Ureter (tissue), 1 donor: ENCODE results near the gene PRSS21. TPM values are rescaled to one million over a fixed set of nuclear protein-coding genes. Genes with fewer than 3 reads are reported as not detected.

Experiments
- DNase-seq: peaks from one replicate; pipeline ENCODE4 v3.0.0-alpha.2; 2020; ENCODE audit warnings: low spot score
- total RNA-seq: library from RNA; stranded (reverse); gene quantifications from one replicate; pipeline ENCODE4 v1.2.4, GENCODE V29; 2023
- donor health status: DM: yes; HTN: yes; CAD: no.

Gene PRSS21
- total RNA-seq, 1 donor from 2014 or later = 1.3 TPM

DNA sequence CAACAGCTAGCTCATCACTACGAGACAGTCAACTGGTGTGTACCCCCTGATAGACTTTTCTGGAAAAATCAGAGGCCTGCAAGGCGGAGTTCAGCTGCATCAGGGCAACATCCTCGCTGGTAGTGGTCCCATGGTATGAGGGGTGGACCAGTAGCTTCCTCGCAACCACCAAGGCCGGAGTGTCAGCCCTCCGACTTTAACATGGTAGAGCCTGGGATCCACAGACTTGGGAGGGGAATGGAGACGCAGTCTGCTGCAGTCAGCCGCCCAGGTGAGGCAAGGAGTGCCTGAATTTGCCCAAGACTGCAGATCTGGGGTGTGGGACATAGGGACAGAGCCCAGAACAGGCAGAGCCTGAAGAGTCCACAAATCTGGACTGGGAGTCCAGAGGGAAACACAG lies 26.5 kb downstream of the PRSS21 start:
- no peak for DNase-seq

DNA sequence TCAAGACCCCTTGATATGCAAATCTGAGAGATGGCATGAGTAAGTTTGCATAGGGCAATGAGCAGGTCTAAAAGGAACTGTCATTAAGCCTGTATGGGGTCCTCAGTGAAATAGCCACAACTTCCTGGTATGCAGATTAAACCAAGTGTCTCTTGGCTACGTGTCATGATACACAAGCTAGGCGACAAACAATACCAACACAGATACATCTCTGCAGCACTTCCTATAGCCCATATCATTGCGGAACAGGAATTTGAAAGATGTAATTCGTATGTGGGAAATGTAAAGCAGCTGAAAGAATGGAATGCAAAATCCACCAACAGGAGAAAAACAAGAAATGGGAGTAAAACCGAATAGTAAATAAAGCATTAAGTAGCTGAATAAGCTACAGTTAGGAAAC lies 28.1 kb downstream of the PRSS21 start:
- DNase-seq = no peak

DNA sequence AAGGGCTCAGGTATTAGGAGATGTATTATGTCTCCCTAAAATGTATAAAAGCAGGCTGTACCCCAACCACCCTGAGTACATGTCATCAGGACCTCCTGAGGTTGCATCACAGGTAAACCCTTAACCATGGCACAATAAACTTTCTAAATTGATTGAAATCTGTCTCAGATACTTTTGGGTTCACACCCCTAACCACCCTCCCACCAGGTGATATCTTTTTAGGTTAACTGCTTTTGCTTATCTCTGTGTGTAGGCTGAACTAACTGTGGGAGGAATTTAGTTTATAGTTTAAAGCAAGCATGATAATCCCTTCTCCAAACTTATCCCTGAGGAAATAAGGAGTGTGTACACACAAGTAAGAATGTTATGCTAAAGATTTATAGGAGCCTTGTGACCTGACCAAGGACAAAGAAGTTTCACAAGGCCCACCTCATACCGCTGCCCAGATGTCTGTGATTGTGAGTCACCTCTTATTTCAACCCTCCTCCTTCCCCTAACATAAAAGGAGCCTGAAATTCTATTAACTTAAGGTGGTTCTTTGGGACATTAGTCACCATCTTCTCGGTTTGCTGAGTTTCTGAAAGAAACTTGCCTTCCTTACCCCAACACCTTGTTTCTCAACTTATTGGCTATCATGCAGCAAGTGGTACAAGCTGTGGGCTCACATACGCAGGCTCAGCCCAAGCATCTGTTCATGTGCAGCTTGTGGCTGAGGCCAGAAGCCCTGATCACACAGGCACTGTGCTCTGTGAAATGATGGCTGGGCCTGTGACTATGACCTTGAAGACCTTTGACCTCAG lies 29.7 kb downstream of the PRSS21 start:
- no peak for DNase-seq

DNA sequence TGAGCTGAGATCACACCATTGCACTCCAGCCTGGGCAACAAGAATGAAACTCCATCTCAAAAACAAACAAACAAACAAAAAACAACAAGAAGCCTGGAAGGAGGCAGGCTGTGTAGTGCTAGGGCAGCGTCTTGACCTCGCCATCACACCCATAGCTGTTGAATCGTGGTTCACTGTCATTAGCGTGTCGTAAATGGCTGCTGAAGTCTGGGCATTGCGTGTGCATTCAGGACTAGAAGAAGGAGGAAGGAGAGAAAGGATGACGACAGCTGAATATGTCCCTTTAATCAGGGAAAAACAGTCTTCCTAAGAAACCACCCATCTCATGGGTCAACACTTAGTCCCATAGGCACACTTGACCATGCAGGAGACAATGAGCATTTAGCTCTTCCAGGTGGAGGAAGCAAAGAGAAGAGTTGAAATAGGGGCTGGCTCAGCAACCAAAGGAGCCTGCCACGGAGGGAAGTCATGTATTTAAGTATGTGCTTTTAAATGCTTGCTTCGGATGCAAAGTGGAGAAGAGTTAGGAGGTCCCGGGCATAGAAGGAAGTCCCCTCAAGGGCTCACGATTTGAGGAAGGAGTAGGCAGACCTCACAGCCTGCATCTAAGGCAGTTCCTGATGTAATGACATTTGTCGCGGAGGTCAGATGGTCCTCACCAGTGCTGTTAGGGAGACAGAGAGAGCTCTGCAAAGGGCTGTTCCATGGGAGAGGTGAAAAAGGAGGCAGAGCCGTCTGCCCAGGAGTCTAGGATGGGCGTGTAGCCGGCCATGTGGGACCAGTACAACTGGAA lies 32.1 kb downstream of the PRSS21 start:
- DNase-seq = no peak

DNA sequence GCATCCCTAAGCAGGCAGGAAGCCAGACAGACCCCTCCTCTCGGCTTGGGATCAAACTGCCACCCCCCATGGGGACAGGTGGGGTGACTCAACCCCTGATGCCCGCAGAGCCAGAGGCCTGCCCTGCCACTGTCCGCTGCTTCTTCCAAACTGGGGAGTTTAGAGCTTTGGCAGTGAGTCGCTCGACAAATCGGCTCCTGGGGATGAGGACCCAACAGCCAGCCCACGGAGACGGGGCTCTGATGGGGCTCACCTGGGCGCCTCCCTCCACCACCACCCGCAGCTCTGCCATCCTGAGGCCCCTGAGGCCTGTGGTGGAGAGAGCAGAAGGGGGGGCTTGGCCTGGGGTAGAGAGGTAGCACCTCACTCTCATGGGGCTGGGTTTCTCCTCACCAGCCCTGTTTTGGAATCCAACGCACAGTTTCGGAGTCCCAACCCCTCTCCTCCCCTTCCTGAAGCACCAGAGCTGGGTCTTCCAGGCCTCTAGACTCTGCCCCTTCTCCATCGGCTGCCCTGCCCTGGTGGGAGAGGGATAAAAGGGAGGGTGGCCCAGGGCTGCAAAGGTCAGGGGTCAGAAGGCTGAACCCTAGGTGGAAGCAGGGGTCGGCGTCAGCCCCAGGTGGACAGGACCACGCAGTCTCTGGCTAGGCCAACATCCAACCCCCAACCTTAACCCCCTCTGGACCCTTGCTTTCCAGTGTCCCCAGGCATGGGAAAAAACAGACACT lies 35.1 kb downstream of the PRSS21 start:
- no peak for DNase-seq

DNA sequence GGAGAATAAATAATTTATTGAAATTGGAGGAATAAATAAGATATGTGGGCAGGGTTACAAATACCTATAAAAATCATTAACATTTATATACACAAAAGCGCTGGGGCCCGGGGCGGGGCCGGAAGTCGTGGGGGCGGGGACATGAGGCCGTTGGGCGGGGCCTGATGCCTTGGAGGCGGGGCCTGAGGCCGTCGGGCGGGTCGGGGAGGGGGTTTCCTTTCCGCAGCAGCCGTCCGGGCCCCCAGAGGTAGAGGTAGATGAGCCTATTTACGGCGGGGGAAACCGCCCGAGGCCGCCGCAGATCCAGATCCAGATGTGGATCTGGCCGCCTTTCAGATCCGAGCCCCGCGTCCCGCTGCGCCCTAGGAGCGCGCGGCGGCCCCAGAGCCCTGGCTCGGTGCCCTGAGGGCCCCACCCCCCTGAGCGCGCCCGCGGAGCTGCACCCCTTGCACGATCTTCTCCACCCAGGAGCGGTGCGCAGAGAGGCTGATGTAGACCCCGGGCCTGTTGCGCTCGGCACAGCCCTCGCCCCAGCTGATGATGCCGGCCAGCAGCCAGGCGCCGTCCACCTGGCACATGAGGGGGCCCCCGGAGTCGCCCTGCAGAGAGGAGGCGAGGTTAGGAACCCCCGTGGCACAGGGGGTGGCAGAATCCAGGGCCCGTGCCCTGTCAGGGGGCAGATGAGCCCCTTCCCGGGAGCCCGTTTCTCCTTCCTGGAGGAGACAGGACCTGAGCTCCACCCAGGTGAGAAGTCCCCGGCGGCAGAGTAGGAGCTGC lies 35.9 kb downstream of the PRSS21 start:
- DNase-seq = no peak

DNA sequence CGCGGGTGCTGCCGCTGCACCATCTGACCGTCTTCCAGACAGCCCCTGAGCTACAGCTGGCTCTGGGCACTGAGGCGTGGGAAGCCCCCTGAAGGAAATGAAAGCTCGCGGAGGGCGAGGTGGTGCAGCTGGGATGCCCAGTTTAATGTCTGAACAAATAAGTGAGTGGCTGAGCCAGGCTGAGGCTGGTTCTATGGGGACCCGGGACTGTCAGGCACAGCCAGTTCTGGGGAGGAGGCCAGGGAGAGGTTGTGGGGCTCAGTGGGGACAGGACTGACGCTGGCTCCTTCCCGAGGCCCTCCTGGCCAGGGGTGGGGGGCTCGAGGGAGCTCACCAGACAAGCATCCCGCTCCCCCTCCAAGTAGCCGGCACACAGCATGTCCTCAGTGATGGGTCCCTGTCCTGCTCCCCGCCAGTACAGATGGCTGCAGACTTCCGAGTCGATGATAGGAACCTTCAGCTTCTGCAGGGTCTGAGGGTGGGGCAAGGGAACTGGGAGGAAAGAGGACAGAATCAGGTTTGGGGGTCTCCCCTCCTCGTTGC lies 36.6 kb downstream of the PRSS21 start:
- no peak for DNase-seq

DNA sequence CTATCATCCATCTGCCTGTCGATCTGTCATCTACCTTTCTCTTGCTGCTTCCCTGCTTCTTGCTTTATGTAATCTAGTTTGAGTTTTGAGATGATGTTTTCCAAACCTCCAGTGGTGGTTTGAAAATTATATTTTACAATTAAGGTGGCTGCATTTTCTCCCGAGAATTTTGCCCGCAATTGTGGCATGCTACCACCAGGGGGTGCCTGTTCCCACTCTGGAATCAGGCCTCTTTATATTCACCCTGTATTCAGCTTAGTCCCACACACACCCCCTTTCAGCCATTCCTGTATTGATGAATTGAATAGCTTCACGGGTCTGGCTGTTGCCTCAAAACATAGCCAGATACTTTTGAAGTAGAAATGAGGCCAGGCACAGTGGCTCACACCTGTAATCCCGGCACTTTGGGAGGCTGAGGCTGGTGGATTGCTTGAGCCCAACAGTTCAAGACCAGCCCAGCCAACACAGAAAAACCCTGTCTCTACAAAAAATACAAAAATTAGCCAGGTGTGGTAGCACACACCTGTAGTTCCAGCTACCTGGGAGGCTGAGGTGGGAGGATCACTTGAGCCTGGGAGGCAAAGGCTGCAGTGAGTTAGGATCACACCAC lies 37.8 kb downstream of the PRSS21 start:
- no peak for DNase-seq

DNA sequence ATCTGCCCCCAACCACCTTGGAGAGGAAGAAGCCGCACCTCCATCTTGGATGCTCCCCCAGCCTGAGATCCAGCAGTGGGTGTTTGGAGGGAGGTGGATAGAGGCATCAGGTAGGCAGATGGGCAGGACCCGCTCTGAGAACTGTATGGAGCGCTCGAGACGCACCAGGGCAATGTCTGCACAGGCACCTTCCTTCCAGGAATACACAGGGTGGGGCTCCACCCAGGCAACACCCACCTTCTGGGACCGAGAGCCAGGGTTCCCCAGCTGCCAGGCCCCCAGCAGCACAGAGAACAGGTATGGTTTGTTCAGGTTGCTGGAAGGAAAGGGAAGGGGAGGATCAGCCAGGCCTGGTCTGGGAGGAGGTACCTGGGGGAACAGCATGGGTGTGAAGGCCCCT lies 38.5 kb downstream of the PRSS21 start:
- no peak for DNase-seq

DNA sequence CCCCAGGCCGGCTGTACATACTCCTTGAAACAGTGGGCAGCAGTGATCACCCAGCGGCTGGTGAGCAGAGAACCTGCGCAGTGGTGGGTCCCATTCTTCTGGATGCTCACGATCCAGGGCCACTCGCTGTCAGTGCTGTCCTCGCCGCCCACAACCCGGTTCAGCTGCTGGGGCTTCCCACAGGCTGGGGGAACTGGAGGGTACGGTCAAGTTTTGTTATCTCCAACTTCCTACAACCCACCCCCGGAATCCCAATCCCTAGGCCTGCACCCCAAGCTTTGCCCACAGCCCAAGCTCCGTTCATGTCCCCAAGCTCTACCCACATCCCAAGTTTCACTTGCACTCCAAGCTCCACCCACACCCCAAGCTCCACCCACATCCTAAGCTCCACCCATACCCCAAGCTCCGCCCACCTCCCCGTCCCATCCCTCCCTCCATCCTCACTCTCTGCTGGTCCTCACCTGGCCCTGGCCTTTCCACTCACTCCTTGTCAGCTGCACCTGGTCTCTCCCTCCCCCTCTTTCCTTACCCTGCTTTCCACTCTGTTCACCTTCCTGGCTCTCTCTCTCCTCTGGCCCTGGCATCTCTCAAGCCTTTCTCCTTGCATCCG lies 39.1 kb downstream of the PRSS21 start:
- DNase-seq = no peak

DNA sequence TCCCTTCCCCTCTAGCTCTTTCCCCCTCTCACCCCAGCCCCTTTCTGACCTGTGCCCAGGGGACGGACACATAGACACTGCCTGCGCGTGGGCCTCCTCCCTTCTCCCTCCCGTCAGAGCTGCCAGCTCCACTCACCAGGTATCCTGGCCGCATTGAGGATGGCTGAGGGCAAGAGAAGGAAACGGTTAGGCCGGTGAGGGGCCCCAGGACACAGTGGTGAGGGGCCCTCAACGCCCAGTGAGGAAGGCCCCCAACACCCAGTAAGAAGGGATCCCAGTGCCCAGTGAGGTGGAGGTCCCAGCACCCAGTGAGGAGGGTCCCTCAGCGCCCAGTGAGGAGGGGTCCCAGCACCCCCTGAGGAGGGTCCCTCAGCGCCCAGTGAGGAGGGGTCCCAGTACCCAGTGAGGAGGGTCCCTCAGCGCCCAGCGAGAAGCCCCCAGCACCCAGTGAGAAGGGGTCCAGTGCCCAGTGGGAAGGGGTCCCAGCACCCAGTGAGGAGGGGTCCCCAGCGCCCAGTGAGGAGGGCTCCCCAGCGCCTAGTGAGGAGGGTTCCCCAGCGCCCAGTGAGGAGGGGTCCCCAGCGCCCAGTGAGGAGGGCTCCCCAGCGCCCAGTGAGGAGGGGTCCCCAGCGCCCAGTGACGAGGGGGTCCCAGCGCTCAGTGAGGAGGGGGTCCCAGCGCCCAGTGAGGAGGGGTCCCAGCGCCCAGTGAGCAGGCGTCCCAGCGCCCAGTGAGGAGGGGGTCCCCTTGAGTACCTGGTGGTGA lies 39.8 kb downstream of the PRSS21 start:
- no peak for DNase-seq

DNA sequence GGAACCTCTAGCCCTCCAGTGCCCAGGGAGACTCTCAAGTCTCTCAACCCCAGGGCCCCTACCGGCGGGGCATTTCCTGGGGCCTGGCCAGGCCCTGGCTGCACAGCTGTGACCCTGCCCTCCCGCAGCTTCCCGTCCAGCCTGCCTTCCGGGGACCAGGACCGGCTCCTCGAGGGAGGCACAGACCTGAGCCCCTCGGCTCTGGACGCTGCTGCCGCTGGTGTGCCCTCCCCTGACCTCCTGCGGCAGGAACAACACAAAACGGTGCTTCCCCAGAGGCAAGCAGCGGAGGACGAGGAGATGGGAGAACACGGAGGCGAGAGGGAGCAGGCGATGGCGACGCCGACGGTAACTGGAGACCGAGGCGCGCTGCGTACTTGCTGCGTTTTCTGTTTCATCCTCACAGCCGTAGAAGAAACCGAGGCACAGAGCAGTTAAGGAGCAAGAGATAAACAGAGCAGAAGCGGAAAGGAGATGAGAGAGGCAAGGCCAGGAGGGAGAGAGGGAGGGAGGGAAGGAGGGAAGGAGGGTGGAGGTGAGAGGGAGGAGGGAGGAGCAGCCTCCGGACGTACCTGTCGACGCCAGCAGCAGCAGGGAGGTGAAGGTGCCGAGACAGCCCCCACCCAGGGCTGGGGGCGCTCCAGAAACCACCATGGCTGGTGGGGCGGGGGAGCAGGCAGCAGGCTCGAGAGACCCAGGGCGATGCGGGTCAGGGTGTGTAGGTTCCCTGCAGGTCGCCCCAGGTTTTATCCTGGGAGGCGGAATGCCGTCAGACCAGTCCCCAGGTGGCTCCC lies 40.6 kb downstream of the PRSS21 start, which contains the start of gene PRSS22:
Gene PRSS22 (minus strand): TSS at position 720 of the 794 bp plus-strand sequence. CDS start 66 bp downstream, at position 654.
- DNase-seq = peak; percentile 81

DNA sequence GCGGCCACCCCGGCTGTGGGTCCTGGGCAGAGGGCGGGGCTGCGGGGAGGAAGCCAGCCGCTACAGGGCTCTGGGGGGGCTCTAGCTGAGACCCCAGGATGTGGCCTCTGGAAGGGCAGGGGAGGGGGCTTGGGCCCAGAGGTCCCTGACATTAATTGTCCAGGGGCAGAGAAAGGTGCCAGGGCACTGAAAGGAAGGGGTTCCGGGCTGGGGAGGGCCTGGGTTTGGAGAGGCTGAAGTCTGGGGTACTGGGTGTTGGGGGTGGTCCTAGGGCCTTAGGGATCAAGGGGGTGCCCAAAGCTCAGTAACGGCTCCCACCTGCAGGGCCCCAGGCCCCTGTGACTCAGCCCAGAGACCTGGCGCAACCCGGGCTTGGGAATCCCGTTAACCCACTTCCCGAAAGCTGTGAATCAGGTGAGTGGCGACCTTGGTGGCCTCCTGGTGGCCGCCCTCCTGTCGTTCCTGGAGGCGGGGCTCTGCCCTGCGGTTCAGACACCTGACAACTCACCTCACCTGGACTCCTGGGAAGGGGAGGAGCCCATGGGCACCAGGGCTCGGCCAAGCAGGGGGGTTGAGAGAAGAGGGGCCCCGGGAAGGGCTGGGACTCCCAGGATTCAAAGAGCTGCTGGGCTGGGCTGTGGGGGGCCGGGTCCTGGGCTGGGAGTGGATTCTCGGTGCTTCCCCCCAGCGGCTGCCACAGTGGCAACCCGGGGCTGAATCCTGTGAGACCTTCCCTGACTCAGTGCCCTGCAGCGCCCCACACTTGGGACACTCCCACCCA lies 41.4 kb downstream of the PRSS21 start:
- DNase-seq = peak; percentile 88

DNA sequence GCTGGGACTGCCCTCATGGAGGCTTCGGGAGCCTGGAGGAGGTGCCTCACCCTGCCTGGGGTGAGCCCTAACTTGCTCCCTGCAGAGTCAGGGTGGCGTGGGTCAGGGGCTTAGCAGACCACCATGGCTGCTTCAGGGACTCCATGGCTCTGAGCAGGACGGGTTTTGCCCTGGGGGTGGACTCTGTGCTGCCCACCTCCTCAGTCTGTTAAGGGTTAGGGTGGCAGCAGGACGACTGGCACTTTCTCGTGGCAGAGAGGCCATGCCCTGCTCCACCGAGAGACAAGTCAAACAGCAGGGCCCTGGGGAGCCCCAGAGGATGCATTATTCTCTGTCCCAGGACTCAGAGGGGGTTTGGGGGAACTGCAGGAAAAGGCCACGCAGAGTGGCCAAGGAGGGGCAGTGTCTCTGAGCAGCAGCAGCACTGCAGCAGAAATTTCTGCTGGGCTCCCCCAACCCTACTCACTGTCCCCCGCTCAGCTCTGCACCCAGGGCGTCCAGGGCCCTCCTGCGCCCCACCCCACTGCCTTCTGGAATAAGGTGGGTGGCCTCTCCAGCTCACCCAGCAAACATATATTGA lies 42.7 kb downstream of the PRSS21 start:
- DNase-seq = no peak

DNA sequence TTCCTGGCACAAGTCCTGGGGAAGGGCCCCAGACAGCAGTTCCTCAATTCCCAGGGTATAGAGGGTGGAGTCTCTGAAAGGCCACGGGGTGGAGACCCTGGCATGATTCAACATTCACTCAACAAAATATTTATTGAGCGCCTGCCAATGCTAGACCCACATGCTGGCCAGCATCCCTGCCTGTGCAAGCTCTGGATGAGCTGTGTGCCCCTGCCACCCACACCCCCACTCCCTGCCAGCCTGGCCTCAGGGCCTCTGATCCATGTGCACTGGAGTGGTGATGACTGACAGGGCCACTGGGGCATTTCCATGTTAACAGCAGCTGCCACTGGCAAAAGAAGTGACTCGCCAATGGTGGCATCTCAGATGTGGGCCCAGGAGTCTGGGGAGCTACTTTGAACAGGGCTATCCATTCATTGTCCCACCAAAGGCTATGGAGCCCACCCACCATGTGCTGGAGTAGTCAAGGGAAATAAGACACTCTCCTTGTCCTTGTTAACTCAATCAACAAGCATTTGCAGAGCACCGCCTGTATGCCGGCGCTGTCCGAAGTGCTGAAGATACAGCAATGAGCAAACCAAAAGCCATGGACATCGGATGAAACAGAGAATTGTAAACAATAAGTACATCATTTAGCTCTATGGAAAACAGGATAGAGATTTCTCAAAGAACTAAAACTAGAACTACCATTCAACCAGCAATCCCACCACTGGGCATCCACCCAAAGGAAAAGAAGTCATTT lies 44.0 kb downstream of the PRSS21 start:
- no peak for DNase-seq

DNA sequence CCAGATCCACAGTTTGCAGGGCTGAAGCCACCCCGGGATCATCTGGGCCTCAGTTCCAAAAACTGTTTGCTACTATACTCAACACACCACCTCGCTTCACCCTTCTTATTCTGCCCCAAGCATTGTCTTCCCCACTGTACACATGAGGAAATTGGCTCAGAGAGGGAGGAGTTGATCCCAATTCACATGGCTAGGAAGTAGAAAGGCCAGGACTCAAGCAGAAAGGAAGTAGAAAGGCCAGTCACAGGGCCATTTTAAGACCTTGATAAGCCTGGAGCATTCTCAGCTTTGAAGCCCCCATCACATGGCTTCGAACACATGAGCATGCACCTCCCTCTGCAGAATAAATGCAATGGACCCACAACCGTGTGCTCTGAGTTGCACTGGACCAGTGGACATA lies 48.6 kb downstream of the PRSS21 start:
- DNase-seq = no peak

DNA sequence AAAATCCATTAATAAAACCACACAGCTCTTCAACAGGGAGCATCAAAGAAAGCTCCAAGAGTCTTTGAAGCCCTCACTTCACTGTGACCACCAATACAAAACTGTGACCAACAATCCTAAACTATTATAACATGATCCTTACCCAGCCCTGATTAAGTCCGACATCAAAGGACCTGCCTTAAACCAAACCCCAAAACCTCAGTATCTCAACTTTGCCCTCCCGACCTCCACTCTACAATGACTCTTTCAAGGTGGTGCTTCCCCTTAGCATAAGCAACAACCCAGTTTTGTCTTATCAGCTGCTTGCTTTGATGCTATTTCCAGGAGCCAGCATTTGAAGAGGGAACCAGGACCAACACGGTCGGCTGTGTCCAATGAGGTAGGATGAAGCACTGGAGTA lies 49.4 kb downstream of the PRSS21 start:
- no peak for DNase-seq
